ENCODE measurements around the gene SYPL2. TPM values are rescaled to one million over a fixed set of nuclear protein-coding genes. Genes with fewer than 3 reads are reported as not detected.

Gene SYPL2
- total RNA-seq (2021; fragmentation: NEBNext Ultra II Directional; extraction: Animal tissue kit (Norgen Biotek cat#: 25700)) = 10 to 100 TPM; 16.0 to 34.1 (median 18.5) TPM
- long read RNA-seq, transcript SYPL2-201 (6 exons, 3,624 nt) = major isoform, 5 of 16 reads
- long read RNA-seq, partial matches to known transcripts = 9 of 16 reads
- long read RNA-seq, other reads (novel, unspliced or antisense) = 2 of 16 reads

DNA sequence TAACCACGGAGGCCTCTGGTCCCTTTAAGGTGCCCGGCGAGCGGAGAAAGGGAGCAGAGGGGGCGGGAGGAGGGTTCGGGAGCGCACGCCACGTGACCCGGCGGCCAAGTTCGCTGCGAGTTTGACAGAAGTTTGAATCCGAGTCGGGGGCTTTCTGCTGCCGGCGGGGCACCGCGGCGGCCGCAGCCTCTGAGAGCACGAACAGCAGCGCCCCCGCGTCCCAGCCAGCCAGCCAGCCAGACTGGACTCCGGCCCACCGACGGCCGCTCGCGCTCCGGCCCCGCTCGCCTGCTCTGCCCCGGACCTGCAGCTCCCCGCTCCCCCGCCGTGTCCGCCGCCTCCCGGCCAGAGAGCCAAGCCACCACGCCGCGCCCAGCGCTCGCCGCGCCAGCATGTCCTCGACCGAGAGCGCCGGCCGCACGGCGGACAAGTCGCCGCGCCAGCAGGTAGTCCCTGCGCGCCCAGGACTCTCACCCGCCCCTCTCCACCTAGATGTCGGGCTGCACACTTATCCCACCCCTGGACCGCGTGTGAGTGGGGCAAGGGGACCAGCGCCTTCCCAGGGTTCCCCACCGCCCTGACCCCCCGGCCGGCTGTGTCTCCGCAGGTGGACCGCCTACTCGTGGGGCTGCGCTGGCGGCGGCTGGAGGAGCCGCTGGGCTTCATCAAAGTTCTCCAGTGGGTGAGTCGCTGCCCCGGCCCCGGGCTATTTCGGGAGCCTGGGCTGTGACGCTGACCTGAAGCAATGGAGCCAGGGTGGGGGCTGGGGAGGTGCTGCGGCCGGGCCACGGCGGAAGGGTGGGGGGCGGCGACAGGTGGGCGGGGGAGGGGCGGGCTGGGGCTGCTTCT is at the start of gene SYPL2:
Gene SYPL2, plus strand, starts transcription at position 95 of the 849 bp plus-strand sequence. Its CDS starts 298 bp downstream, at position 393.
- H3K4me3 Mint-ChIP-seq = peak within 1 kb of the TSS; percentile 85
- peaks cover 2% of the 10 kb centered on the region; the same call in 1 of the 2 replicates for H3K27me3 Mint-ChIP-seq (ENCODE audit: insufficient read depth)
- H3K36me3 Mint-ChIP-seq (ENCODE audit: low read depth) = no peaks in the 10 kb centered on the region

DNA sequence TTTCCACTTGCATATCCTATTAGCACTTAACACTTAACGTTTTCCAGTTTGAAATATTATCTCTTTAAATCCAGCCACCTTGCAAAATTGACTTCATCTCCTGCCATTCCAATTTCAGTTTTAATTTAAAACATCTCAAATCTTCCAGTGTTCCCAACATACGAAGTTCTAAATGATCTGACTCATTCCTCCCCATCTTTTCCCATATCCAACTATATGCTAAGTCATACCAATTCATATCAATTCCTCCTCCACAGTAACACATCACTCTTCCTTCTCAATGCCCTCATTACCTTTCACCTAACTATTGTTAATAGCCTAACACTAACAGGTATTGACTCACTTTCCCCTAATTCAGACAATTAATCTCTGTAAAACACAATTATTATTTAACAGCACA is 42.8 kb upstream of the SYPL2 start:
- Mint-ChIP-seq H3K9me3 (no peaks in the 10 kb centered on the region), H3K4me3 (peak overlapping the region; percentile 96), H3K27ac (peak overlapping the region; percentile 37), H3K36me3 (ENCODE audit: low read depth) (peaks cover 28% of the 10 kb centered on the region), H3K4me1 (ENCODE audit: low read depth) (peaks cover 35% of the 10 kb centered on the region), H3K27me3 (ENCODE audit: insufficient read depth) (no peaks in the 10 kb centered on the region; the same call in 1 of the 2 replicates)
- no peak for DNase-seq
- TF ChIP-seq, protein P1, sequence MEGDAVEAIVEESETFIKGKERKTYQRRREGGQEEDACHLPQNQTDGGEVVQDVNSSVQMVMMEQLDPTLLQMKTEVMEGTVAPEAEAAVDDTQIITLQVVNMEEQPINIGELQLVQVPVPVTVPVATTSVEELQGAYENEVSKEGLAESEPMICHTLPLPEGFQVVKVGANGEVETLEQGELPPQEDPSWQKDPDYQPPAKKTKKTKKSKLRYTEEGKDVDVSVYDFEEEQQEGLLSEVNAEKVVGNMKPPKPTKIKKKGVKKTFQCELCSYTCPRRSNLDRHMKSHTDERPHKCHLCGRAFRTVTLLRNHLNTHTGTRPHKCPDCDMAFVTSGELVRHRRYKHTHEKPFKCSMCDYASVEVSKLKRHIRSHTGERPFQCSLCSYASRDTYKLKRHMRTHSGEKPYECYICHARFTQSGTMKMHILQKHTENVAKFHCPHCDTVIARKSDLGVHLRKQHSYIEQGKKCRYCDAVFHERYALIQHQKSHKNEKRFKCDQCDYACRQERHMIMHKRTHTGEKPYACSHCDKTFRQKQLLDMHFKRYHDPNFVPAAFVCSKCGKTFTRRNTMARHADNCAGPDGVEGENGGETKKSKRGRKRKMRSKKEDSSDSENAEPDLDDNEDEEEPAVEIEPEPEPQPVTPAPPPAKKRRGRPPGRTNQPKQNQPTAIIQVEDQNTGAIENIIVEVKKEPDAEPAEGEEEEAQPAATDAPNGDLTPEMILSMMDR (IDR thresholded peaks at IDR 0.05) = no peak

More for the DNA sequence above, at the start of gene SYPL2:
- H3K4me1 Mint-ChIP-seq (ENCODE audit: low read depth) = peaks cover 29% of the 10 kb centered on the region
- TF ChIP-seq, protein P1 (IDR thresholded peaks at IDR 0.05) = peak; percentile 45; the same call in 1 of the 2 replicates
- no peaks in the 10 kb centered on the region for H3K9me3 Mint-ChIP-seq
- DNase-seq = peak; percentile 23
- no peak within 1 kb of the TSS; the same call in 1 of the 2 replicates for H3K27ac Mint-ChIP-seq

DNA sequence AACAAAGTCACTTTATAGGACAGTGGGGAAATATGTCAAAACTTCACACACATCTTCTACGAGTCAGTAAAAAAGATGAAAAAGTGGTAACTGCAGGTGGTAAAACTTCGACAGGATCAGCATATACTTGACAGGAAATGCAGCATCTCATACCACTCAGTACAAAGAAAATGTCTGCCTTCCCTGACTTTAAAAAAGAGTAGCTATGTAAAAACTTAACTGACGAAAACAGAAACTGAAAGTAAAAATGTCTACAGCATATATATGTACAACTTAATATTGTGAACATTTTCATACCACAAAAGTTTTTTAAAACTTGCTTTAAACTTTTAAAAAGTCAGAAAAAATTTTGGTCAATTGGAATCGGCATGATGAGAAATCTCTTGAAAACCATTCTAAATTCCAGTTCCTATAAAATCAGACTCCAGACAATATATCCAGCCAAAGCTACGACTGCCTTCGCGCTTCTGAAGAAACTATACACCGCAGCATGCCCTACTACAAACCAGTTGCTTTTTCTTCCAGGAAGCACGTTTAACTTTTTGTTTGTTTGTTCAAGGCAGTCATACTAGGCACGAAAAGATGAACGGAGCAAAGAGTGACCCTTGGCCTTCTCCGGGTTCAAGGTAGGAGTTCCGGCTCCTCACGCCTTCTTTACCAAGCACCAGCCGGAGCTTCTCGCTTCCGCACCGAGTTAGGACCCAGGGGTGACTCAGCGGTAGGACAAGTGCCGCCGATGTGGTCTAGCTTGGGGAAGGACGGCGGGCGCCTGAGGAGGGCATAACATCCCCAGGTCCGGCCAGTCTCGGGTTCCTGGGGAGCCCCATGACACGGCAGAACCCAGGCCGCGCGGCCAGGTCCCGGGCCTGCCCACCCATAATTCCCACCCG is 40.7 kb upstream of the SYPL2 start:
- Mint-ChIP-seq H3K4me3 (peak overlapping the region; percentile 96), H3K27me3 (ENCODE audit: insufficient read depth) (no peaks in the 10 kb centered on the region; the same call in 1 of the 2 replicates), H3K36me3 (ENCODE audit: low read depth) (peaks cover 23% of the 10 kb centered on the region), H3K9me3 (no peaks in the 10 kb centered on the region), H3K27ac (peak overlapping the region; percentile 98), H3K4me1 (ENCODE audit: low read depth) (peaks cover 57% of the 10 kb centered on the region)
- DNase-seq = peak; percentile 41
- TF ChIP-seq, protein P1 (IDR thresholded peaks at IDR 0.05) = no peak

DNA sequence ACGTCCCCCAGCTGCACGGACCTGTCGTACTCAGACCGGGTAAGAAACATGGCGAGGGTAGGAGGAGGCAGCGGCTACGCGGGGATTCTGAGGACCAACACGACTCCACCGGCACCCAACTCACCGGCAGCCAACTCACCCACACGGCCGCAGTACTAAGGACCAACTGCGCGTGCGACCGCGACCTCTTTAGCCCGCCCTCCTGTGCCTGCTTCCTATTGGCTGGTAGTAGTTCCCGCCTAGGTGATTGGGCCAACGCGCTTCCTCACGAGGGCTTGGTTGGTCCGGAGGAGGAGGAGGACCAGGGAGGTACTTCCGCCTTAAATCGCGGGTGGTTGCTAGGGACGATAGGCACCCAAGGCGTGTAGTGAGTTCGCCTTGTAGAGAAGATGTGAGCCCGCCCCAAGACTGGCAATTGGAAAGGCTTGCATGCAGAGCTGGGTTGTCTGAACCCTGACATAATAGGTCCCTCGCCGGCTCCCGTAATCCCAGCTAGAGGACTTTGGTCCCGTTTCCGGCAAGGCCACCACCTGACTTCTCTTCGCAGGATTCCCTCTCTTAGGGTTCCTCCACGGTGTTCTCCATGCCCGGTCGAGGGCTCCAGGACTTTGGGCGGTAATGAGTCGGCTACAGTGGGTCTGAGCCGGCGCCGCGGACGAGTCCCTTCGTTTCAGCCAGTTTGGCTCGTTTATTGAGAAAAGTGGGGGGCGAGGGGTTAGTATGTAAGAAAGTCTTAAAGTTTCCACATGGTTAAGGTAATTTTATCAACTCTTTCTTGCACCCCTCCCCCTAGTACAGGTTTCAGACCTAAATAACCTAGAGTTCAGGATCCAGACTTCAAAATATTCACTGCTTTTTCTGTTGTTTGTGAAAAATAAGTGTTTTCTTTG is 39.8 kb upstream of the SYPL2 start, which contains the start of gene PSMA5:
Gene PSMA5, minus strand, starts transcription at position 168 of the 890 bp plus-strand sequence. Its CDS starts 118 bp downstream, at position 50.
- Mint-ChIP-seq H3K27me3 (ENCODE audit: insufficient read depth) (no peaks in the 10 kb centered on the region; the same call in 1 of the 2 replicates), H3K4me3 (peak within 1 kb of the TSS; percentile 96), H3K27ac (peak within 1 kb of the TSS; percentile 98), H3K4me1 (ENCODE audit: low read depth) (peaks cover 65% of the 10 kb centered on the region), H3K36me3 (ENCODE audit: low read depth) (peaks cover 23% of the 10 kb centered on the region), H3K9me3 (no peaks in the 10 kb centered on the region)
- TF ChIP-seq, protein P1 (IDR thresholded peaks at IDR 0.05) = no peak
- DNase-seq = peak; percentile 100

Measured in HFFc6 (cell line).